Caki2 (cell line): ENCODE data around the gene TNRC6B. TPM values are rescaled to one million over a fixed set of nuclear protein-coding genes. Genes with fewer than 3 reads are reported as not detected.
A peak's percentile ranks its signal among the peaks of the same experiment; 100 is the strongest.

Source experiments
- DNase-seq: peaks from one replicate; pipeline ENCODE4 v3.0.0-alpha.2; 2015; ENCODE audit warnings: low read depth
- in situ Hi-C: cut with HindIII; loops from 2 replicates; pipeline ENCODE4 v1.10.0; 2016; ENCODE audit warnings: low sequenced_read_pairs, low pct_unique_long_range_greater_than_20kb, mixed read lengths
- total RNA-seq: library from RNA; depleted of rRNA; stranded (reverse); fragments of >200 nt; shearing (Covaris generic); gene quantifications from 2 replicates; pipeline ENCODE4 v1.2.3, GENCODE V29; 2014; ENCODE audit warnings: low replicate concordance

Gene TNRC6B
- total RNA-seq, 1 experiment from 2014 or later: 7.7 TPM

DNA sequence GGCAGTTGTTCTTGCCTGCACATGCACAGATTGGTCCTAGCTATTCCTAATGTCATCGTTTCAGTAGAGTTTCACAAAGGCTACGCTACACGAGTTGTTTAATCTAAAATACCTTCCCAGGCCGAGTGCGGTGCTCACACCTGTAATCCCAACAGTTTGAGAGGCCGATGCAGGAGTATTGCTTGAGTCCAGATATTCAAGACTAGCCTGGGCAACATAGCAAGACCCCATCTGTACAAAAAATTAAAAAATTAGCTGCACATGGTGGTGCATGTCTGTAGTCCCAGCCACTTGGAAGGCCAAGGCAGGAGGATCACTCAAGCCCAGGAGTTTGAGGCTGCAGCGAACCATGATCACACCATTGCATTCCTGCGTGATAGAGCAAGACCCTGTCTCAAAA lies 56.2 kb downstream of the TNRC6B start:
- in situ Hi-C loops: loop anchor here (10.0 kb wide), 1 partner anchor 91 kb away; no protein-coding TSS in a partner anchor
- no peak for DNase-seq

DNA sequence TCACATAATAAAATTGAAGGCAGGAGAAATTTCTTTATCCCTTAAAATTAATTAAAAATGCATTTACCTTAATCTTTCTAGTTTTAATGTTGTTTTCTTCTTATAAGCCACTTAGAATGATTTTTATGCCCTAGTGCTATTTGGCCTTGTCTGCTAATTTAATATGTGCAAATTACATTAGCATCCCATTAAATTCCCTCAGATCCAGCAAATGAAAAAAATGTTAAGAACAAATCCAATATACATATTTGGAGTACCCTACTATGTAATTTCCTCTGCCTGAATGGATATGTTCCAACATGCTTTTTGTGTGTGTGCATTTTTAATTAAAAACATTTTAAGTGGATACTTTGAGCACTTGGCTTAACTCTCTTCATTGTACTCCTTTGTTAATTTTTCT lies 56.9 kb downstream of the TNRC6B start:
- DNase-seq: no peak
- in situ Hi-C loops: loop anchor here (10.0 kb wide), 1 partner anchor 90 kb away; no protein-coding TSS in a partner anchor

- in situ Hi-C loops: loop anchor here (10.0 kb wide), 1 partner anchor 89 kb away; no protein-coding TSS in a partner anchor
- DNase-seq: no peak
Measured at GRCh38 chr22:40235308-40235707, 57.6 kb downstream of the TNRC6B start.

DNA sequence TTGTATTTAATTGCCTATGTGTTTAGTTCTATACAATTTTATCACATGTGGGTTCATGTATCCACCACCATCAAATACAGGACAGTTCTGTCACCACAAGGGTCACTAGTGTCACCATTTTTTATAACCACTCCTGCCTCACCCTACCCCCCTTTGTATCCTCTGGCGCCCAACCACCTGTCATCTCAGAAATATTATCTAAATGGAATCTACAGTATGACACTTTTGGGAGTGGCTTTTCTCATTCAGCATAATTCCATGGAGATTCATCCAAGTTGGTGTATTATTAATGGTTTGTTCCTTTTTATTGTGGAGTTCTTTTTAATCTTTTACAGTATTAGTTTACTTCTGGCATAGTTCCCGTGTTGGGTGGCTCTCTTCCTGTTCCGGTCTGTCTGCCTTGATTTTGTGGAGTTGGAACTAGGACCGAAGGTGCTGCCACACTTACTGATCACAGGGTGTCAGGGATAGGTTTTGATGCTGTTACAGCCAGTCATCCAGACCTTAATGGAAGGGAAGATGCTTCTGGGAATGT lies 58.5 kb downstream of the TNRC6B start:
- in situ Hi-C loops: loop anchor here (10.0 kb wide), 1 partner anchor 89 kb away; no protein-coding TSS in a partner anchor
- DNase-seq: peak; percentile 66

DNA sequence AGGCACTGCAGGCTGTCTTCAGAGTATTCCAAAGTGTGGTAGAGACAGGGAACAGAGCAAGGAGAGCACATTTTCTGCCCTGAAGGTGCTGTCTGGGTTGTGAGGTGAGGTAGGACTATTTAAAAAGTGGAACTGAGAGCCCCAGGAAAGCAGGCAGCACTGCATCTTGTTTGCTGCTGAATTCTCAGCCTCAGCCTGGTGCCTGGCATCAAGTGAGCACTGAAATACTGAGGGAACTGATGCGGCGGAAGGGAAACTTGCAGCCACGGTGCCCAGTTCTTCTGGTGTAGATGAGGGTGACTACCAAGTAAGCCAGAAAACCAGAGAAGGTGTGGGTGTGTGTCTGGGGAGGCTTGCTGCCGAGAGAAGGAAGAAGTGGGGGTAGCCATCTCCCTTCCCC lies 59.5 kb downstream of the TNRC6B start:
- in situ Hi-C loops: loop anchor here (10.0 kb wide), 1 partner anchor 88 kb away; no protein-coding TSS in a partner anchor

DNA sequence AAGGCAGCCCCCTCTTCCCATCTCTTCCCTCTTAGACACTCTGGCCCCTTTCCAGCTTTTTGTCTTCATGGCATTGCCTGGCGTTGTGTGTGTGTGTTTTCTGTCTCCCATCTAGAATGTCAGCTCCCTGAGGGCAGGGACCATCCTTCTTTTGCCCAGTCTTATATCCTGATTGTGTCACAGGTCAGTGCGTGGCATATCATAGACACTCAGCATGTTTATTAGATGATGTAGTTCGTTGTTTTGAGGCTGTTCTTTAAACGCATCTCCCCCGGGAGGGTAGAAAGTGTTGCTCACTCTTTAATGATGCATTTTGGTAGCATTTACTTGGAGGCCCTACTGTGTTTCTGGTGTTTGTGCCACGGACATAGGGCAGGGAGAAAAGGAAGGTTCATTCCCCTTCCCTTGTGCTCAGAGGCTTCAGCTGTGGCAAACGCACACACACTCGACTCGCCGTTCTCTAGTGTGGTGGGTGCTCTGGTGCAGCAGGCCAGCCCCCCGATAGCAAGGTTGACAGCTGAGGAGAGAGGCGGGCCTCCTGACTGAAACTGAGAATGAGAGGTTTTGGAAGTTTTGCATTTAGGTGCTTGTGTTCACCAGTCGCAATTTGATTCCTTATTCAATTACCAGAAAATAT lies 60.2 kb downstream of the TNRC6B start:
- in situ Hi-C loops: loop anchor here (10.0 kb wide), 1 partner anchor 87 kb away; no protein-coding TSS in a partner anchor

More for the DNA sequence above, 59.5 kb downstream of the TNRC6B start:
- no peak for DNase-seq

DNA sequence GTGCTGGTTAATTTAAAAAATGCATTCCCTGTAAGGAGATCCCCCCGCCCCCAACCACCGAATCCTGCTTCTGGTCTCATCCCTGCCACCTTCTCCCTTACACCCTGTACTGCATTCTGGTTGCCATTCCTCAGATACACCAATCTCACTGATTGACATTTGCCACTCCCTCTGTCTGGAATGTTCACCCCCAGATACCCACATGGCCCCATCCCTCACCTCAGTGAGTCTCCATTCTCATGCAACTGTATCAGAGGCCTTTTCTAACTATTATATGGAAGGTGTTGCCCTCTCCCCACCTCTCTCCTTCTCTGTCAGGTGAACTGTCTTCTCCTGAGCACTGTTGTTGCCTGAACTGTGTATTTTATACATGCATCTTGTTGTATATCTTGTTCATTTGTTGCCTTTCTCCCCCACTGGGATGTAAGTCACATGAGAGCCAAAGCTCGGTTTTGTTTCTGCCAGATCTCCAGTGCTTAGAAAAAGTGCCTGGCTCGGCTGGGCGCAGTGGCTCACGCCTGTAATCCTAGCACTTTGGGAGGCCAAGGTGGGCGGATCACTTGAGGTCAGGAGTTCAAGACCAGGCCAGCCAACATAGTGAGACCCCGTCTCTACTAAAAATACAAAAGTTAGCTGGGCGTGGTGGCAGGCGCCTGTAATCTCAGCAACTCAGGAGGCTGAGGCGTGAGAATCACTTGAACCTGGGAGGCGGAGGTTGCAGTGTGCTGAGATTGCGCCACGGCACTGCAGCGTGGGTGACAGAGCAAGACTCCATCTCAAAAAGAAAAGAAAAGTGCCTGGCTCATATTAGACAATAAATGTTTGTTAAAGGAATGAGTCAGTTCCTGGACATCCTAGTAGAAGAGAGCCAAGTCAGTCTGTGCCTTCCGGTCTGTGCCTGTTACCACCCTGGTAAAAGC lies 61.0 kb downstream of the TNRC6B start:
- peak; percentile 73 for DNase-seq
- in situ Hi-C loops: loop anchor here (10.0 kb wide), 1 partner anchor 86 kb away; no protein-coding TSS in a partner anchor

More for the DNA sequence above, 60.2 kb downstream of the TNRC6B start:
- DNase-seq: no peak

DNA sequence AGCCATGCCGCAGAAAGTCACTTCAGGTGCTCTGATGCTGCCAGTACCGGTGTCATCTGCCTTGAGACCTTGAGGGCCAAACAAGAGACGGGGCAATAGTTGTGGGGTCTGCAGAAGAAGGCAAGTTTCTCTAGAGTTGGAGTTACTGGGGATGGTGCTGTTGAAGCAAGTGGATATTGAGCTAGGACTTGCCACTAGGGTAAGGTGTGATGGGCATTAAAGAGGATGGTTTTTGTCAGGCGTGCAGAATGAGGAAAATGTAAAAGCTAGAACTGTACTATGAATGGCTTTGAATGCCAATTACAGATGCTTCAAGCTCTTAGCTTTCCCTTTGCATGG lies 61.6 kb downstream of the TNRC6B start:
- no peak for DNase-seq
- in situ Hi-C loops: loop anchor here (10.0 kb wide), 1 partner anchor 85 kb away; no protein-coding TSS in a partner anchor

DNA sequence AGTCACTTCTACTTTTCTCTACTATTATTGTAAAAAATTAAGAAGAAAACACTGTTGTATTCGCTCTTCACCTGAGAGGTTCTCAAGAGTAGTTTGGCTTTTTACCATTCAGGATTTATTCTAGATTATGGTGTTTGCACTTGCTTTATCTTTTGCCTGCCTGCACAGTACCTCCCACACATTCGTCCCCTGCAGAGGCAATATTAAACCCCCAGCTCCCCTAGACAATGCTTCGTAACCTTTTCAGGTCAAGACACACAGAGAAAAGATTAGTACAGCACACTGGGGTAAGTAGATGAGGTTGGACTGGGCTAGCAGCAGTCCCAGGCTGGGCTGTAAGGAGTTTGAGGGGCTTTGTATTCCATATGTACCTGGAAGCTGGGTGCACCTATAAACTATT lies 62.4 kb downstream of the TNRC6B start:
- DNase-seq: no peak
- in situ Hi-C loops: no loop called here

DNA sequence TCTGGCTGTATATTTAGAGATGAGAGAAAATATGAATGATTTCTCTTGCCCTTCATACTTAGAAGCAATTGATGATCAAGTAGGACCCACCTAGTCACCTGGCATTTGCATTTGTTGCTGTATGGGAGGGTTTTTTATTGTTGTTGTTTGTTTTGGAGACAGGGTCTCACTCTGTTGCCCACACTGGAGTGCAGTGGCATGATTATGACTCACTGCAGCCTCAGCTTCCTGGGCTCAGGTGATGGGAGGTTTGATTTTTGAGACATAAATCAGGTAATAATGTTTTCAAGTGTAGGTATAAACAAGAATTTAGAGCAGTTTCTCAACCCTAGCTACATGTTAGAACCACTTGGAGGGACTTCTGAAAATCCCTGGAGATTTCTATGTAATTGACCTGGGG lies 63.0 kb downstream of the TNRC6B start:
- in situ Hi-C loops: no loop called here
- no peak for DNase-seq

DNA sequence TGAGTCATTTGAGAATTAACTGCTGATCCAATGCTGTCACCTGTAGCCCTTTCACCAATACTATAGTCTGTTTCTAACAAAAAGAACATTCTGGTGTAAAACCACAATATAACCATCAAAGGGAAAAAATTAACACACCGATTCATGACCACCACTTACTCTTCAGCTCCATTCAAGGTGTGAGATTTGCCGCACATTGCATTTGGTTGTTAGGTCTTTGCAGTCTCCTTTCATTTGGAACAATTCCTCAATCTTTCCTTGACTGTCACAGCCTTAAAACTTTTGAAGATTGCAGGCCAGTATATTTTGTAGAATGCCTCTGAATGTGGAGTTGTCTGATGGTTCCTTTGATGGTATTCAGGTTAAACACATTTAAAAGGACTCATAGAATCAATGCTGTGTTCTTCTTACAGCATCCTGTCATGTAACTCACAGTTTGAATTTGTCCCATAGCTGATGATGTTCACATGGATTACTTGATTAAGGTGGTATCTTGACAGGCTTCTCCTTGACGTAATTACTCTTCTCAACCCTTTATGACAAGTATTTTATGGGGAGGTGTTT lies 63.6 kb downstream of the TNRC6B start:
- no peak for DNase-seq

DNA sequence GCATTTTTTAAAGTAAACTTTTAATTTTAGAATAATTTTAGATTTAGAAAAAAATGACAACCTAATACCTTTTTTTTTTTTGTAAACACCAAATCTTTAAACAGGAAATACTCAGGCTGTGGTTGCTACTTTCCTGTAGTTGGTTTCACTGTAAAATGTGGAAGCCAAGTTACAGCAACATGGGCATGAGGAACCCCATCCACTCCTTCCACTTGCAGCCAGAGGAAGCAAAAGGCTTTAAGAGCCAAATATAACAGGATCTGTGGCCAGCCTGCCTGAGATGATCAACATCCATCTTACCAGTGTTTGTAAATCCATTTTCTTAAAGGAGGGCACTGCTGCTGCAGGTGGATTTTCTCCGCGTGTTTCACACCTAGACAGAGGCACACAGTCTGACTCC lies 66.2 kb downstream of the TNRC6B start:
- in situ Hi-C loops: no loop called here
- no peak for DNase-seq

More for the DNA sequence above, 63.6 kb downstream of the TNRC6B start:
- in situ Hi-C loops: no loop called here

DNA sequence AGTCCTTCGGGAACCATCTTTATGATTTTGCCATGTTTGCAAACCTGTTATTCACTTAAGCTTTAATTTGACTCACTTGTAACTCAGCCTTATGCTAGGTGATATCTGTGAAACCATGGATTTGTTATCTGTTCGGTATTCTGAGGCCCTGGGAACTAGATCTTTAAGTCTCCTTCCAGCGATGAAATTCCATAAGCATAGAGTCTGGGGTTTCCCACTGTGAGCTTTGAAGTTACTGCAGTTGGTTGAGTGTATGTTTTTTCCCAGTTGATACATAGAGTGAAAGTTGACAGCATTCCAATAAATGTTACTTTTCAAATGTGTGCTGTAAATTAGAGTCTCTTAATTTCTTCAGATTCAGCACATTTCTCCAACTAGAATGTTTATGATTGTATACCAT lies 66.9 kb downstream of the TNRC6B start:
- DNase-seq: no peak
- in situ Hi-C loops: no loop called here

DNA sequence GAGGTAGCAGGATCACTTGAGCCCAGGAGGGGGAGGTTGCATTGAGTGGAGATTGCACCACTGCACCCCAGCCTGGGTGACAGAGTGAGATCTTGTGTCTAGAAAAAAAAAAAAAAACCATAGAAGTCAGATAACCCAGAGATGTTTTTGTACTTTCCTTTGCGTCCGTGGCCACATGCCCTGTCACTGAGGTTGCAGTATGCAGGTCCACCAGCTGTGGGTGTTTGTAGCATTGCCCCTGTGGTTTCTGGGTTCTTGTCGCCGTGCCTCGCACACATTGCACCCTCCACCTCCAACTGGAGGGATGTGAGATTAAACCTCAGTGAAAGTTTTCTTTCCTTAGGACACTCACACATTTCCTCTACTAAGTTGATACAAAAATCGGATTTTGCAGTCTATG lies 70.3 kb downstream of the TNRC6B start:
- no peak for DNase-seq
- in situ Hi-C loops: no loop called here

- DNase-seq: no peak
- in situ Hi-C loops: no loop called here
Measured at GRCh38 chr22:40249286-40249685, 71.6 kb downstream of the TNRC6B start.

DNA sequence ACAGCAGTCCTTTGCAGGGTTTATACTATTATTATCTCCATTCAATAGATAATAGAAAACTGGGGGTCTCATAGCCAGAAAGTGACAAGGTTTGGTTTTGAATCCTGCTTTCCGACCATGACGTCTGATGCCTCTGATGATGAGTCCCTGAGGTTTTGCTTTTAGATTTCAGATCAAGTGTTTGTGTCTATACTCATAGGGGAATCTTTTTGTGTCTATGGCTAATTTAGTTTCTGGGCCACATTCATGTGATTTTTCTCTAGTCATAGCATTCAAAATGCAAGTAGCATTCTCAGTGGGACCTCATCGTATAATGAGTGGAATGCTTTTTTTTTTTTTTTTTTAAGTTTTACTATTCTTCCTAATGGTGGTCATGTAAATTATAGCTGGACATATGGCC lies 72.9 kb downstream of the TNRC6B start:
- in situ Hi-C loops: no loop called here
- DNase-seq: no peak

DNA sequence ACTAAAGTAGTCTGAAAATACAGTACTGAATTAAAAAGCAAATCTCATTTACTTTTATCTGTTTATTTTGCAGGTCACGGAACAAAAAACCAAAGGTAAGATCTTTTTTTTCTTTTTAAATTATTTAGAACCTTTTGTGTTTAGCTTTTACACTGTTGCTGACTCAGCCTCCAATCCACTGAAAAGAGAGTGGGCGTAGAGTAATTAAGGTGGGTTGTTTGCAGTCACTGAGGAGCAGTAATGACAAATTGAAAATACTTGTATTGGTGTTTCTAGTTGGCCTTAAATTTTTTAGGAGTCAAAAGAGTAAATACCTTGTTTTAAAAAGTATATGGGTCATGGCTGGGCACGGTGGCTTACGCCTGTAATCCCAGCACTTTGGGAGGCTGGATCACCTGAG lies 73.4 kb downstream of the TNRC6B start:
- in situ Hi-C loops: no loop called here
- DNase-seq: no peak

DNA sequence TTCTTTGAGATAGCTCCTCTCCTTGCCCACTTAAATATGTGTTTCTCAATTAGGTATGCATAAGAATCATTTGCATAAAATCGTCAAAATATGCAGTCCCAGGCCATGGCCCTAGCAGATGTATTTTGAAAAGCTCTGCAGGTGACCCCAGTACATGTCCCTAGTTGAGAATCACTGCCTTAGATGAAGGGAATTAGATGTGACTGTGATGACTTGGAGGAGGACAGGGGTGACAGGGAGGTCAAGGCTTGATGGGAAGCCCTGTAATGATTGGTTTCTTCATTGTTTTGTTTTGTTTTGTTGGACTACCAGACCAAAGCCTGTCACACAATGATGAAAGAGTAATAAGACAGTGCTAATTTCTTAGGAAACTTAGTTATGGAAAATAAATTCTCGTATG lies 74.4 kb downstream of the TNRC6B start:
- no peak for DNase-seq
- in situ Hi-C loops: no loop called here

GRCh38 chr22:40256516-40256915 lies 78.8 kb downstream of the TNRC6B start:
- in situ Hi-C loops: no loop called here
- DNase-seq: no peak
